Uterus (tissue), 2 donors: ENCODE results near the gene FN1.

Experiments used
- CTCF ChIP-seq, 4 experiments: fragments of 200-600 bp in 2 of 4; fragments of 450-650 bp in 2 of 4; sonication (generic) in 2 of 4; IDR thresholded peaks; one replicate each; pipeline ENCODE4 v1.5.1; 2016 to 2019; ENCODE audit warnings: antibody characterized with exemption in 4 of 4, mild to moderate bottlenecking in 2 of 4, moderate library complexity in 1 of 4
- POLR2A ChIP-seq, 2 donors: fragments of 450-650 bp; IDR thresholded peaks; one replicate each; pipeline ENCODE4 v1.6.1; 2016; ENCODE audit warnings: antibody characterized with exemption in 2 of 2, mild to moderate bottlenecking in 1 of 2, moderate library complexity in 1 of 2

DNA sequence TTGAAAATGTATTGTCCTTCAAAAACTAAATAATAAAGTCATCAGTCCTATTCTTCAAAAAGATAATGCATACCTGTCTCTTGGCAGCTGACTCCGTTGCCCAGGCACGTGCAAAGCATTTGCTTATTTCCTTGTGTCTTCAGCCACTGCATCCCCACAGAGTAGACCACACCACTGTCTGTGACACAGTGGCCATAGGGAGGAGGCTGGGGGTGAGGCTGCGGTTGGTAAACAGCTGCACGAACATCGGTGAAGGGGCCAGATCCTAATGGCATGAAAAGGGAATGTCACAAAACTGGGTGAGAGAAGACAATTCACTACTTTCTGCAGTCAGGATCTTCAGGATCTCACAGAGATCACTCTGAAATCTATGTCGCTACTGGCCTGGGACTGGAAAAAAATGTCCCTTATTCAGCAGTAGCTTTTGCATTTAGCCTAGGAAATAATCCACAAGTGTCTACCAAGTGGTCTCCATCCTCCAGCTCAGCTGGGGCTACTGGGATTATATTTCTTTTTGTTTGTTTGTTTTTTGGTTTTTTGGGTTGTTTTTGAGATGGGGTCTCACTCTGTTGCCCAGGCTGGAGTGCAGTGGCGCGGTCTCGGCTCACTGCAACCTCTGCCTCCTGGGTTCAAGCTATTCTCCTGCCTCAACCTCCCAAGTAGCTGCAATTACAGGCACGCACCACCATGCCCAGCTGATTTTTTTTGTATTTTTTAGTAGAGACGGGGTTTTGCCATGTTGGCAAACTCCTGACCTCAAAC, 10.7 kb downstream of the FN1 start:
- TF ChIP-seq CTCF (IDR thresholded peaks at IDR 0.05) (no peak), POLR2A (IDR thresholded peaks at IDR 0.05) (no peak)
